Pons (tissue), 1 donor: ENCODE data around the gene NR2C1.
"Not testable (repeated sequence)": the region's sequence is repeated elsewhere in the genome, so short reads cannot be mapped to it uniquely, and the experiment has no call there.

Experiments used
- DNase-seq: peaks from one replicate; pipeline ENCODE4 v3.0.0-alpha.2; 2016; ENCODE audit warnings: low spot score

Gene NR2C1

GRCh38 chr12:95002754-95003153, 70.7 kb downstream of the NR2C1 start:
- no peak for DNase-seq

GRCh38 chr12:94998326-94998725, 75.1 kb downstream of the NR2C1 start:
- no peak for DNase-seq

GRCh38 chr12:94997726-94998125, 75.7 kb downstream of the NR2C1 start:
- no peak for DNase-seq

- no peak for DNase-seq
These were observed 76.4 kb downstream of the NR2C1 start for GRCh38 chr12:94997061-94997460.

- no peak for DNase-seq
These were observed 79.1 kb downstream of the NR2C1 start for GRCh38 chr12:94994312-94994711.

- DNase-seq, result not testable (repeated sequence)
These were observed 79.6 kb downstream of the NR2C1 start for GRCh38 chr12:94993855-94994254.

- no peak for DNase-seq
These were observed 83.2 kb downstream of the NR2C1 start for GRCh38 chr12:94990222-94990621.

GRCh38 chr12:94988471-94988870, 84.9 kb downstream of the NR2C1 start:
- DNase-seq, result no peak

GRCh38 chr12:94987801-94988200, 85.6 kb downstream of the NR2C1 start:
- no peak for DNase-seq

- no peak for DNase-seq
These were observed 86.2 kb downstream of the NR2C1 start for GRCh38 chr12:94987076-94987669.

GRCh38 chr12:94985099-94985498, 88.3 kb downstream of the NR2C1 start:
- DNase-seq, result not testable (repeated sequence)

- no peak for DNase-seq
These were observed 90.1 kb downstream of the NR2C1 start for GRCh38 chr12:94983321-94983720.

GRCh38 chr12:94982456-94982855, 91.0 kb downstream of the NR2C1 start:
- DNase-seq, result no peak

GRCh38 chr12:94980577-94980976, 92.8 kb downstream of the NR2C1 start:
- DNase-seq, result peak; percentile 62

- DNase-seq, result no peak
These were observed 93.5 kb downstream of the NR2C1 start for GRCh38 chr12:94979941-94980340.

GRCh38 chr12:94977766-94978468, 95.5 kb downstream of the NR2C1 start:
- peak; percentile 19 for DNase-seq

GRCh38 chr12:94973221-94973620, 100.2 kb downstream of the NR2C1 start:
- no peak for DNase-seq

GRCh38 chr12:94972795-94973194, 100.6 kb downstream of the NR2C1 start:
- DNase-seq, result no peak

GRCh38 chr12:94971923-94972322, 101.5 kb downstream of the NR2C1 start:
- DNase-seq, result no peak

GRCh38 chr12:94970560-94970959, 102.9 kb downstream of the NR2C1 start:
- DNase-seq, result no peak
